Stimulated activated CD4-positive, alpha-beta T cell treated with anti-CD3 and anti-CD28 coated beads, Interleukin-4, amount 100 ng/mL, for 24 hours (primary cell): ENCODE data around the gene CCL2.

Experiments
- DNase-seq: peaks from one replicate; pipeline ENCODE4 v3.0.0-alpha.2; 2020

The CCL2 gene

DNA sequence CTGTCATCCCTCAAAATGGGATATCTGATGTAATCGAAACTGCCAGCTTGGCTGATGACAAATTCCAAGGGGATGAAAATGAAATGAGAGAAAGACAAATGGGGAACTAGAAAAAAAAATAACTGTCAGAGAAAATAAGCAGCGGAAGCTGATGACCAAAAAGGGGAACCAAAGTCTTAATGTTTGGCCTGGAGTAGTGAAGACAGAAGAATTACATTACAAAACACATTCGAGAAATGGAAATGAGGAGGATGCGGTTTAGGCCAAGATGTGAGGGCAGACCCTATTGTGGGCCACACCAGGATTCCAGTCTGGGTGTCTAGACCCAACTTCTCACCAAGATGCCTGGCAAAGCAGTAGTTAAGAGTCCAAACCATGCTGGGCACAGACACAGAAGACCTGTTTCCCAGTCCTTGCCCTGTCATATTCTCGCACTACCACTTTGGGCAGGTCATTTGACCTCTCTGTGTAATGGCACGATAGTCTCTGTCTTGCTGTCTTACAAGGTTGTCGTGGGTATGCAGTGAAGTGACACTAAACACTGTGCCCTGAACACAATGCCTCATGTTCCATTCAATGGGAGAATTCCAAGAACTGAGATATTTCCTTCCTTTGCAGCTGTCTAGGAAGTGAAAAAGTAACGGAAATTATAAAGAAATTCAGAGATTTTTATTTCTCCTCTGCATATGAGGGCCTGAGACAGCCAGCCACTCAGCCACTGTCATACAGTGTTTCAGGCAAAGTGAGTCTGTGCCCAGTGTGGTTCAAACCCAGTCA is 12.3 kb upstream of the CCL2 start:
- DNase-seq: no peak

DNA sequence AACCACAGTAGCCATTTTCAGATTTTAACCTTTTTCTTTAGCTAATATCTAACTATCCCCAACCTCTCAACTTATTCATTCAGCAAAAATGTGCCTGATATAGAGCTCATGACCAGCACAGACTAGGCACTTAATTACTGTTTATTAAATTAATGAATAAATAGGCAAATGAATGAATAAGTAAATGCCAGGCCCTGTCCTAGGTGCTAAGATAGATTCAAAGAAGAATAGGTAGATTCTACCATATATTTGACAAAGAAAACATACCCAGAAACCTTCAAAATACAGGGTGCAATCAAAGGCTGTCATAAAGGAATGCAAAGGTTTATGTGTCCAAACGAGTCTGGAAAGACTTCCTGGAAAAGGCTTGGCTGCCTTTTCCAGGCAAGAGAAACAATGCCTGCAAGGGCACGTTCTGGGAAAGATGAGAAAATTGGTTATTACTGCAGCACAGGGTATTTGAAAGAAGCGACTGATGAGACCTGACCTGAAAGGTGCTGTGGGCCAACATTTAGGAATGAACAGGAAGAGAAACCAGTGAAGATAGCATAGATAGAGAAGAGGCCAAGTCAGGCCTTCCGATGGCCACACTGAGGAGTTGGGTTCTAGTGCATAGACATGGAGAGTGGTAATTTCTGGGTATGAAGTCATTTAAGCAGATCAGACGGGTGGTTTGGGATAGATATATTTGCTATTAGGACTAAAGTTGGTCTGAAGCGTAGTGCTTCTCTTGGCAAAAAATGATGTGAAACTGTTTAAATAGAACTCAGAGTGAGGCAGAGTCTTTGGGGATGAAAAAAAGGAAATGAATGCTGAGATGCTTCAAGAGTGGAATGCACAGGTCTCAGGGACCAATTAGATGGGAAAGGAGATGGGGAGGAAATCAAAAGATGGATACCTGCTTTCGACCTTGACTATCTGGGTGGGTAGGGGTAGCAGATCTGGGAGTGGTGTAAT is 11.4 kb upstream of the CCL2 start:
- no peak for DNase-seq

DNA sequence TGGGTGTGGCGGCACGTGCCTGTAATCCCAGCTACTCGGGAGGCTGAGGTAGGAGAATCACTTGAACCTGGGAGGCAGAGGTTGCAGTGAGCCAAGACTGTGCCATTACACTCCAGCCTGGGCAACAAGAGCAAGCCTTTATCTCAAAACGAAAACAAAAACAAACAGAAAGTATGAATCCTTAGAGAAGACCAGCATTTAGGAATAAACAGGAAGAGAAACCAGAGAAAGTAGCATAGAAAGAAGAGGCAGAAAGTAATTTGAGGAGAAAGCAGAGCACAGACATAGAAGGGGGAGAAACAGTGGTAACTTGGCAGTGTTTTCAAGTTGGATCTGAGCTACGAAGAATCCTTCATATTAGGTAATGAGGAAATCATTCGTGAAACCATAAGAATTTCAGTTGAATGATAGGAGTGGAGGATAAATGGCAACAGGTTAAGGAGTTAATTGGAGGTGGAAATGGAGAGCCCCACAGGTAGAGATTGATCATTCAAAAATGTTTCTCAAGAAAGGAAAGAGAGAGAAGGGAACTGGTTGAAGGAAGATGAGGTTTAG is 9.7 kb upstream of the CCL2 start:
- no peak for DNase-seq

DNA sequence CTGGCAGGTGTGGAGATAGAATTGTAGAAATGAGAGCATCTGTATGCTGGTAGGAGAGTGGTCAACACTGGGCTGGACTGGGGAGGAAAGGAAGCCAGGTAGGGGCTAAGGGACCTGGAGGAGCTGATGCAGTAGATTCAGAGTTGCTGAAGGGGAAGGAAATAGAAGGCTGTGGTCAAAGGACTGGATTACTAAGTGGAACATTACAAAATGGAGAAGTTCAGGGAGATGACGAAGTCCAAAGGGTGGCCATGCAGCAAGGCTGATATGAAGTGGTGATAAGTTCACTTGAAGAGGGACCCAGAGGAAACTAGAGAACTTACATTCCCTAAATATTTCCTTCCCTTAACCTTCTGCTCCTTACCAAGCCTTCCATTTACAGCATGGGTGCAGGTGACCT is 8.6 kb upstream of the CCL2 start:
- no peak for DNase-seq

DNA sequence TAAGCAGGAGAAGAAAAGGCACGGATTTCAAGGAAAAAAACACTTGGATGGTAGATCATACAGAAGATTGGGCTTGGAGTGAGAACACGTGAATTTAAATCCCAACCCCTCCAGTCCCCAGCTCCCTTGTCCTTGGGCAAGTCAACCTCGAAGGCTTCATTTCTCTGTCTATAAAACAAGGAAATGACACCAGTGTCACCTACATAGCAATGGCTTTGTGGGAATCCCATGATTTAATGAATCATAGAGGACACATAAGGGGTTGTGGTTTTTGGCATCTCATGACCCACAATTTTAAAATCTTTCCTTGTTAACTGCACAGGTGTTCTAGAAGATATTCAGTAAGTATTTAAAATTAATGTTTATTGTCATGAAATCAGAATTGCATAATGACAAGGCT is 8.2 kb upstream of the CCL2 start:
- DNase-seq: no peak

DNA sequence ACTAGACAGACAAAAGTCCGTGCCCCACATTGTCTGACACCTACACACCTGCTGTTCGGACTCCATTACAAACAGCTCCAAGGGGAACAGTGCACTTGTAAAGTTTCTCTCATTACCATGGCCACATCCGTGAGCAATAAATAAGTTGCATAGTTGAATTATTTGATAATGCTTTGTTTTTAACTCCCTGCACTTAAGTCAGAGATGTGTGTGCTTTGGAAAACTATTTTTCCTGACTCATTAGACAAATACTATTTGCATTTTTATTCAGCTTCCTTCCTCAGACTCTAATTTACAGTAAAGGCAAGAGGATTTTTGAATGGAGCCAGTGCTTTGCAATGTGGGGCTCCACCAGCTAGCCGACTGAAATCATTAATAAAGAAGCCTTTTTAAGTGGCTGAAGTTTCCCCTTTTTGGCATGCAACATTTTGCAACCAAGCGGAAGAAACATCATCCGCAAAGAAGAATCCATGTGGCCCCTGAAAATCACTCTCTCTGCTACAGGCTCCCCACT is 6.5 kb upstream of the CCL2 start:
- no peak for DNase-seq

DNA sequence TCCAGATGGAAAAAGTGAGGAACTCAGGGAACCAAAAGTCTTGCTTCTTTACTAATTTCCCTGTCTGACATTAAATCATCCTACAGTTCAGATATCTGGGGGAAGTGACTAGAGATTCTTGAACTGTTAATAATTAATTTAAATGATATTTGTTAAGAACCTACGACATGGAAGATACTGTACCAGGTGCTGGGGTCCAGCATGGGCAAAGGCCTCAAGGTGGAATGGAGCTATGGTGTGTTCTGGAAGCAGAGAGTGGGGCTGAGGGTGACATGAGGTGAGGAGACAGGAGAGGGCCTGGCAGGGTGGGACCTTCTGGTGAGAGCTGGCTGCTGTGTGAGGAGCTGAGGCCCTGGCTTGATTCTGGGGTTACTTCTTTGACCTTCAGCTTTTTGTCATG is 6.0 kb upstream of the CCL2 start:
- no peak for DNase-seq

DNA sequence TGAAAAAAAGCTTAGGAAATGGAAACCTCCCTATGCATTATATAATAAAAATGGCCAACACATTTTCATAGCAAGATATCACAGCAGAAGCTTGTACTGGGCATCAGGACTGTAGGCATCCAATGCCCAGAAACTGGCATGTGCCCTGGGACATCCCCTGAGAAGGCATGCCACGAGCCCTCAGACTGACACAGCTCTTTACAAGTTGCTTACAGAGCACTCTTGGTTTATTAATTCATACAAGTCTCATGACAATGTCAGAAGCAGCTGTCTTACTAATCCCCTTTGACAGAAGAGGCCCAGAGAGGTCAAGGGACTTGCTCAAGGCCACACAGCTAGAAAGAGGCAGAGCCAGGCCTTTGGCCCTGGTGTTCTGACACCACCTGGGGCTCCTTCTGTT is 5.6 kb upstream of the CCL2 start:
- DNase-seq: no peak

DNA sequence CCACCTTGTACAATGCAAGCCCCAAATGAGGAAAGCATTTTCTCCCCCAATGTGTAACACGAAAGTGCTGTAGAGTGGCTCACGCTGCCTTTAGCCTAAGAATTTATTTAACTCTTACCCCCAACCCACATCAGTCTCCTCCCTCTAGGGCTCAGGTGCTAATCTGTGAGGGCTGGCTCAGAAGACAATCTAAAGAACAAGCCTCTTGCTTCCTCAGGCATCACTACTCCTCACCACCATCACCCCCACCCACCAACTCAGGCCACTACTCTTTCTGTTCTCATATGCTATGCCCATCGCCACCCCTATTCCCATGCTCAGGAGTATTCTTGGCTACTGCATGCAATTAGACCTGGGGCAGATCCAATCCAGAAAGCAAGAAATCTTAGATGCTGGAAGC is 3.9 kb upstream of the CCL2 start:
- DNase-seq: no peak

DNA sequence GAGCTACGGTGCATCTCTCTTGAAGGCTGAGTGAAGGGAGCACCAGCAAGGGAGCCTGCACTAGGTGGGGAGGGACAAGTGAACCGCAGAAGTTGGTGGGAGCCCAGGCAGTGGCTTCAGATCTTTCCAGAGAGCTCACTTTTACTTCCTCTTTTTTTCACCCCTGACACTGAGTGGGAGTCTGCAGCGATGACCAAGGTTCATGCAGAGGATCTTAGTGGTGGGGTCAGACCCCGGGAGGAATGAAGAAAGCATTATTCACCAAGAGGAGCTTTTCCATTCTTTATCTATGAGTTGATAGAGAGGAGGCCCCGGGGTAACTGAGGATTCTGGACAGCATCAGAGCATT is 3.0 kb upstream of the CCL2 start:
- DNase-seq: no peak

DNA sequence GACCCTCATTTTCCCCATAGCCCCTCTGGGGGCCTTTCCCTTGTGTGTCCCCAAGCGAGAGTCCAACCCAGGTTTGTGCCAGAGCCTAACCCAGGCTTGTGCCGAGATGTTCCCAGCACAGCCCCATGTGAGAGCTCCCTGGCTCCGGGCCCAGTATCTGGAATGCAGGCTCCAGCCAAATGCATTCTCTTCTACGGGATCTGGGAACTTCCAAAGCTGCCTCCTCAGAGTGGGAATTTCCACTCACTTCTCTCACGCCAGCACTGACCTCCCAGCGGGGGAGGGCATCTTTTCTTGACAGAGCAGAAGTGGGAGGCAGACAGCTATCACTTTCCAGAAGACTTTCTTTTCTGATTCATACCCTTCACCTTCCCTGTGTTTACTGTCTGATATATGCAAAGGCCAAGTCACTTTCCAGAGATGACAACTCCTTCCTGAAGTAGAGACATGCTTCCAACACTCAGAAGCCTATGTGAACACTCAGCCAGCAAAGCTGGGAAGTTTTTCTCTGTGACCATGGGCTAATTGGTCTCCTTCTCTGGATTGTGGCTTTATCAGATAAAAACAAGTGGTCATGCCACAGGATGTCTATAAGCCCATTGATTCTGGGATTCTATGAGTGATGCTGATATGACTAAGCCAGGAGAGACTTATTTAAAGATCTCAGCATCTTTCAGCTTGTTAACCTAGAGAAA is 2.5 kb upstream of the CCL2 start:
- DNase-seq: no peak

DNA sequence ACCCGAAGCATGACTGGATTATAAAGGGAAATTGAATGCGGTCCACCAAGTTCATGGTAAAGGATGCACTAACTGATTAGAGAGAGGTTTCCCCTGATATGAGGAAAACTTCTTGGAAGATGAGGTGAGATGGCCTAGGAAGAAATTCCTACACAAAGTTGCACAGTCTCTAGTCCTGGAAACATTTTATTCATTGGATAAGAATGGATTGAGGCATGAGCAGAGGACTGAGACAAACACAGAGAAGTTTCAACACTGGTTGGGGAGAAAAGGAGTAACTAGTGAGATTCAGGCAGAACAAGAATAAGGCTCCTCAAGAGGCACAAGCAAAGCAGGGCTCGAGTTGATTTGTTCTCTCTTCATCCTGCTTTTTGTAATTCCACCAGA is 2.0 kb upstream of the CCL2 start:
- DNase-seq: no peak

DNA sequence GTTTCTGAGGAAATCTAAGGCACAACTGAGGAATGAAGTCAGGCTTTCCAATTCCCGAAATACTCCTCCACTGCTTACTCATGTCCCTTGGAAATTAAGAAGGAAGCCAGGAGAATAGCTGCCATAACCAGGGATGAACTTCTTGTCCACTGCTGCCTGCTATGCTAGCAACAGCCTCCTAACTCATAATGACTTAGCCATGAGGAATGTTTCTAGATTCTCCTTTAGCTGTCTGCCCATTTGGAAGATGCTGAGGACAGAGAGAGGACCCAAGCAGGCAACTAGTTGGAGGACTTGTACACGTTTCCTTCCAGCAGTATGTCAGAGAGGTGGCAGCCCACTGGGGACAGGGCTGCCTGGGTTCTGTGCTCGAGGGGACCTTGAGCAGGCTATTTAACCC is 939 bp upstream of the CCL2 start:
- DNase-seq: no peak

DNA sequence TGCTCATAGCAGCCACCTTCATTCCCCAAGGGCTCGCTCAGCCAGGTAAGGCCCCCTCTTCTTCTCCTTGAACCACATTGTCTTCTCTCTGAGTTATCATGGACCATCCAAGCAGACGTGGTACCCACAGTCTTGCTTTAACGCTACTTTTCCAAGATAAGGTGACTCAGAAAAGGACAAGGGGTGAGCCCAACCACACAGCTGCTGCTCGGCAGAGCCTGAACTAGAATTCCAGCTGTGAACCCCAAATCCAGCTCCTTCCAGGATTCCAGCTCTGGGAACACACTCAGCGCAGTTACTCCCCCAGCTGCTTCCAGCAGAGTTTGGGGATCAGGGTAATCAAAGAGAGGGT is 272 bp downstream of the CCL2 start:
- DNase-seq: no peak

DNA sequence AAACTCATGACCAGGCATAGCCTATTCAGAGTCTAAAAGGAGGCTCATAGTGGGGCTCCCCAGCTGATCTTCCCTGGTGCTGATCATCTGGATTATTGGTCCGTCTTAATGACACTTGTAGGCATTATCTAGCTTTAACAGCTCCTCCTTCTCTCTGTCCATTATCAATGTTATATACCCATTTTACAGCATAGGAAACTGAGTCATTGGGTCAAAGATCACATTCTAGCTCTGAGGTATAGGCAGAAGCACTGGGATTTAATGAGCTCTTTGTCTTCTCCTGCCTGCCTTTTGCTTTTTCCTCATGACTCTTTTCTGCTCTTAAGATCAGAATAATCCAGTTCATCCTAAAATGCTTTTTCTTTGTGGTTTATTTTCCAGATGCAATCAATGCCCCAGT is 756 bp downstream of the CCL2 start:
- DNase-seq: no peak

DNA sequence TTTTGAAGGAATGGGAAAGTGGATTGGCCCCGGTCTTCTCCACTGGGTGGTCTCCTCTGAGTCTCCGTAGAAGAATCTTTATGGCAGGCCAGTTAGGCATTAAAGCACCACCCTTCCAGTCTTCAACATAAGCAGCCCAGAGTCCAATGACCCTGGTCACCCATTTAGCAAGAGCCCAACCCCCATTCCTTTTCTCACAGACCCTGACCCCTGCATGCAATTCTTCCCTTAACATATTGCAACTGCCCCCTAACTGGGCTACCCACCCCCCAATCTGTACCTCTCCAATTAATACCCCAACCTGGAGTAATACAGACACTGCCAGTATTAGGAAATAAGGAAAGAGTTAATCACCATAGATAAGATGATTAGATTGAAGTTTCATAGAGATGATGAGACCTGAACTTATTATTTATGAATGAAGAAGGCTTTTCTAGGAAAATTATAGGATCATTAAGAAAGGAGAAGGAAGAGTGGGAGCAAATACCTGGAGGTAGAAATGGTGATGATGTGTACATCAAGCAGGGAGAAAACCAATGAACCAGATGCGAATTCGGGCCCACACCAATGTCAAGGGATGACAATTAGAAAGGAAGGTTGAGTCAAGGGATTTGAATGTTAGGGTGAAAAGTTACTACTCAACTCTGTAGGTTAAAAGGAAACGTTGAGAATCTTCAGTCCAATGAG is 2.4 kb downstream of the CCL2 start:
- DNase-seq: no peak

DNA sequence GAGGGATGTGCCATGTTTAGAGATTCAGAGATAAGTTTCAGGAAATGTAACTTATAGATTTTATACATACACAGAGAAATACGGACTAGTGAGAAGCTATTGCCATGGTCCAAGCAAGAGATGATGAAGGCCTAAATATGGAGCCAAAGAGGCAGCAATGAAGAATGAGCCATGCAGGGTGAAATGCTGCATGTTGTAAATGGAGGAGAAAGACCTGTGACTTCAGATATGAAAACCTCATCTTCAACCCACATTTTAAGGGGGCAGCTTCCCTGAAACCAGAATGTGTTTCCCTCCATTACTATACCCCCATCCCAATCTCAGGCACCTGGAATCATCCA is 2.9 kb downstream of the CCL2 start:
- DNase-seq: no peak

DNA sequence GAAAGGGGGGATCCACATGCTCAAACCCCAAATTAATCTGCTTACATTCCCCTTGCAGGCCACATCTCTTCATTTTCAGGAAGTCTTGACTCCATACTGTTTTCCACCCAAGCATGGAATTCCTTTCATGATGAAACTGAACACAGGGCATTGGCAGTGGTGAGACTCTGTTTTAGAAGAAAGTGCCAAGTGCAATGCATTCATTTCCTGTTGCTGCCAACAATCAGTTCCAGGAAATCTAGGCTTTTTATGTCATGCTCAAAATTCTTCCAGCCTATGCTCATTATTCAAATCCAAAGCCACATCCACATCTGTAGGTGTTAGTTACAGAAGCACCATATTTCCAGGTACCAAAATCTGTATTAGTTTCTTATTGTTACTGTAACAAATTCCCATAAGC is 4.1 kb downstream of the CCL2 start:
- no peak for DNase-seq

DNA sequence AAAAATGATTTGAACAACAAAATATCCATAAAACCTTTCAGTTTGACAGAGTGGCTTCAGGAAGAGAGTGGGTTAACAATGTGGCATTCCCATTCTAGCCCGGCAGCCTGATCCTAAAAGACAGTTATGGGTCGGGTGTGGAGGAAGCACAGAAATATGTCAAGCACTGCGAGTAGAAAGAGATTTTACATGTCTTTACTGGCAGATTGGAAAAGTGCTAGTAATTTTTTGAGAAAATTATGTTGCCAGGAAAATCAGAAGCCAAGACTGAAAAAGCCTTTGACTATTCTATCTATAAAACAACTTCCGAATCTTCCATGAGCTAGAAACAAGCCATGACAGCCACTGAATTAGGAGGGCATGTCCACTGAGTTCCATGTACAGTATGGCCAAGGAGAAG is 5.8 kb downstream of the CCL2 start:
- DNase-seq: no peak

DNA sequence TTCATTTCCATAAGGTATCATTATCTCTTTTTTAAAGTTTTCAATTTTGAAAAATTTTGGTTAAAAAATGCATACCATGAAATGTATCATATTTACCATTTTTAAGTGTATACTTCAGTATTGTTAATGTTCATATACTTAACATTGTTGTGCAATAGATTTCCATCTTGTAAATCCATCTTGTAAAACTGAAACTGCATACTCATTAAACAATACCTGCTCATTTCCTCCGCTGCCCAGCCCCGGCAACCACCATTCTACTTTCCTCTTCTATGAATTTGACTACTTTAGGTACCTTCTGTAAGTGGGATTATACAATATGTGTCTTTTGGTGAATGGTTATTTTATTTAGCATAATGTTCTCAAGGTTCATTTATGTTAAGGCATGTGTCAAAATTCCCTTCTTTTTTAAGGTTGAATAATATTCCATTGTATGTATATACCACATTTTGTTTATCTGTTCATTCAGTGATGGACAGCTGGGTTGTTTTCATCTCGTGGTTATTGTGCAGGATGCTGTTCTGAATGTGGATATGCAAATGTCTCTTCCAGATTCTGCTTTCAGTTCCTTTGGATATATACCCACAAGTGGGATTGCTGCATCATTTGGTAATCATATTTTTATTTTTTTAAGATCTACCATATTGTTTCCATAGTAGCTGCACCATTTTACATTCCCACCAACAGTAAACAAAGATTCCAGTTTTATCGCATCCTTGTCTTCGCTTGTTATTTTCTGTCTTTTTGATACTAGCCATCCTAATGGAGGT is 6.7 kb downstream of the CCL2 start:
- DNase-seq: no peak

DNA sequence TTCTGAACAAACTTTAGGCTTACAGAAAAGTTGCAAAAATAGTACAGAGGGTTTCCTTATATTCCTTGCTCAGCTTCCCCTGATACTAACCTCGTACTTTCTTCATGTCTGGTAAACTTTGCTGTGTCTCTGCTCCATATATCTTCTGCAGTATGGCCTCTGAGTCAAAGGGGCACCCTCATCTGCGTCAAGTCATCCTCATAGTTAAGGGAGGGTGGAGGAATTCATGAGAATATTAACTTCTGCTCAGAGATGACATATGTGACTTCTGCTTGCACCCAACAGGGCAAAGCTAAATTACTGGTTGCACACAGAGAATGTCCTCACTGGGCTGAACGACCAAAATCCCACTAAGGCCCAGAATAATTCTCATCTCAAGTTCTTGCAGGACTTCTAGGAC is 10.6 kb downstream of the CCL2 start:
- no peak for DNase-seq

DNA sequence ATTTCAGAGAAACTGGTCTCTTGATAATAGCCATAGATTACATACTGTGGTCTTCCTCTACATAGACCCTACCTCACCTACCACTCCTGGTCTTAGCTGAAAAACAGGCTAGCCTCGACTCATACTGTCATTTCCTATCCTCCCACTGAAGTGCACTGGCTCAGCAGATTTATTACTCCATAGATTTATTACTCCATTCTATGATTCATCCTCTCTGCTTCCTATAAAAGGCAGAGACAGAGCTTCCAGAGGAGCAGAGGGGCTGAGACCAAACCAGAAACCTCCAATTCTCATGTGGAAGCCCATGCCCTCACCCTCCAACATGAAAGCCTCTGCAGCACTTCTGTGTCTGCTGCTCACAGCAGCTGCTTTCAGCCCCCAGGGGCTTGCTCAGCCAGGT is 14.9 kb downstream of the CCL2 start, which contains the start of gene CCL7:
Gene CCL7 (plus strand): TSS at position 253 of the 400 bp plus-strand sequence. CDS start 70 bp downstream, at position 323.
- no peak for DNase-seq
